NCI-H748 treated with DMSO at 0.1 percent for 48 hours (cell line): Measurements from ENCODE around the gene RBM8A.
A peak's percentile ranks its signal among the peaks of the same experiment; 100 is the strongest.

Experiments
- DNase-seq: peaks from one replicate; lab custom pipeline; 2025; lab: John Stamatoyannopoulos, UW

RBM8A gene

GRCh38 chr1:145927063-145927886 lies at the start of gene RBM8A:
Gene RBM8A, minus strand, starts transcription at chr1:145927484. Its CDS starts 58 bp downstream, at chr1:145927426.
- DNase-seq = peak; percentile 98

GRCh38 chr1:145977016-145977415 lies 49.7 kb upstream of the RBM8A start:
- no peak for DNase-seq

GRCh38 chr1:145975216-145975615 lies 47.9 kb upstream of the RBM8A start:
- DNase-seq = no peak

- DNase-seq = no peak
These were observed 47.4 kb upstream of the RBM8A start for GRCh38 chr1:145974721-145975120.

GRCh38 chr1:145972580-145972979 lies 45.3 kb upstream of the RBM8A start:
- DNase-seq = no peak

GRCh38 chr1:145967288-145967687 lies 40.0 kb upstream of the RBM8A start:
- DNase-seq = no peak

- DNase-seq = no peak
These were observed 37.9 kb upstream of the RBM8A start for GRCh38 chr1:145965119-145965744.

GRCh38 chr1:145964328-145965118 lies 37.2 kb upstream of the RBM8A start, which contains the start of the genes ANKRD34A and POLR3GL:
Gene ANKRD34A, minus strand, starts transcription at chr1:145964575. Its CDS starts 2,816 bp downstream, at chr1:145961759.
Gene POLR3GL, plus strand, starts transcription at chr1:145964690. Its CDS starts 10,176 bp downstream, at chr1:145974866.
- peak; percentile 91 for DNase-seq

- peak; percentile 49 for DNase-seq
These were observed 36.2 kb upstream of the RBM8A start for GRCh38 chr1:145963265-145964019.

GRCh38 chr1:145962157-145963102 lies 35.1 kb upstream of the RBM8A start:
- DNase-seq = peak; percentile 29

GRCh38 chr1:145961425-145962156 lies 34.3 kb upstream of the RBM8A start:
- no peak for DNase-seq

- no peak for DNase-seq
These were observed 33.8 kb upstream of the RBM8A start for GRCh38 chr1:145961109-145961424.

- peak; percentile 52 for DNase-seq
These were observed 33.3 kb upstream of the RBM8A start for GRCh38 chr1:145960468-145961108.

GRCh38 chr1:145959957-145960467 lies 32.7 kb upstream of the RBM8A start:
- DNase-seq = no peak

GRCh38 chr1:145959333-145959732 lies 32.0 kb upstream of the RBM8A start:
- no peak for DNase-seq

GRCh38 chr1:145958734-145959133 lies 31.4 kb upstream of the RBM8A start:
- DNase-seq = no peak

- DNase-seq = peak; percentile 89
These were observed 30.4 kb upstream of the RBM8A start, which contains the start of gene LIX1L for GRCh38 chr1:145957443-145958319. Gene LIX1L, minus strand, starts transcription at chr1:145958017. Its CDS starts 90 bp downstream, at chr1:145957927.
